Fibroblast of mammary gland (primary cell): Measurements from ENCODE around the gene OR10G8.

ENCODE experiments used
- DNase-seq: peaks from one replicate; pipeline ENCODE4 v3.0.0-alpha.2; 2010; ENCODE audit warnings: low read depth
- H3K4me3 ChIP-seq: 2 replicates; pipeline ENCODE4 v1.5.1; 2011; ENCODE audit warnings: low read depth, mild to moderate bottlenecking, low read length, moderate library complexity; ENCODE audit not compliant: control insufficient read depth
- TF ChIP-seq, protein P1 (sequence below): conservative IDR thresholded peaks from 2 replicates; pipeline ENCODE4 v1.5.1; 2011; ENCODE audit warnings: low read depth, low read length, inconsistent platforms; ENCODE audit not compliant: control insufficient read depth, insufficient read depth

The OR10G8 gene

DNA sequence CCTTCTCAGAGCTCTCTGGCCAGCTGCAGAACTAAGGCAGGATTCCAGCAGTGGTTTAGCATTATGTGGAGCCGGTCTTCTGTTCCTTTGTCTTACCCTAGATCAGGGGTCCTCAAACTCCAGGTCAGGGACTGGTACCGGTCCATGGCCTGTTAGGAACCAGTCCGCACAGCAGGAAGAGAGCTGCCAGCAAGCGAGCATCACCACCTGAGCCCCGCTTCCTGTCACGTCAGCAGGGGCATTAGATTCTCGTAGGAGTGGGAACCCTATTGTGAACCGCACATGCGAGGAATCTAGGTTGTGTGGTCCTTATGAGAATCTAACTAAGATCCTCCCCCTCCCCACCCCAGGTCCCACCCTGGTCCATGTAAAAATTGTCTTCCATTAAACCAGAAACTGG lies 13.0 kb downstream of the OR10G8 start:
- no peak overlapping the region for H3K4me3 ChIP-seq
- no peak for DNase-seq
- TF ChIP-seq, protein P1, sequence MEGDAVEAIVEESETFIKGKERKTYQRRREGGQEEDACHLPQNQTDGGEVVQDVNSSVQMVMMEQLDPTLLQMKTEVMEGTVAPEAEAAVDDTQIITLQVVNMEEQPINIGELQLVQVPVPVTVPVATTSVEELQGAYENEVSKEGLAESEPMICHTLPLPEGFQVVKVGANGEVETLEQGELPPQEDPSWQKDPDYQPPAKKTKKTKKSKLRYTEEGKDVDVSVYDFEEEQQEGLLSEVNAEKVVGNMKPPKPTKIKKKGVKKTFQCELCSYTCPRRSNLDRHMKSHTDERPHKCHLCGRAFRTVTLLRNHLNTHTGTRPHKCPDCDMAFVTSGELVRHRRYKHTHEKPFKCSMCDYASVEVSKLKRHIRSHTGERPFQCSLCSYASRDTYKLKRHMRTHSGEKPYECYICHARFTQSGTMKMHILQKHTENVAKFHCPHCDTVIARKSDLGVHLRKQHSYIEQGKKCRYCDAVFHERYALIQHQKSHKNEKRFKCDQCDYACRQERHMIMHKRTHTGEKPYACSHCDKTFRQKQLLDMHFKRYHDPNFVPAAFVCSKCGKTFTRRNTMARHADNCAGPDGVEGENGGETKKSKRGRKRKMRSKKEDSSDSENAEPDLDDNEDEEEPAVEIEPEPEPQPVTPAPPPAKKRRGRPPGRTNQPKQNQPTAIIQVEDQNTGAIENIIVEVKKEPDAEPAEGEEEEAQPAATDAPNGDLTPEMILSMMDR = no peak

DNA sequence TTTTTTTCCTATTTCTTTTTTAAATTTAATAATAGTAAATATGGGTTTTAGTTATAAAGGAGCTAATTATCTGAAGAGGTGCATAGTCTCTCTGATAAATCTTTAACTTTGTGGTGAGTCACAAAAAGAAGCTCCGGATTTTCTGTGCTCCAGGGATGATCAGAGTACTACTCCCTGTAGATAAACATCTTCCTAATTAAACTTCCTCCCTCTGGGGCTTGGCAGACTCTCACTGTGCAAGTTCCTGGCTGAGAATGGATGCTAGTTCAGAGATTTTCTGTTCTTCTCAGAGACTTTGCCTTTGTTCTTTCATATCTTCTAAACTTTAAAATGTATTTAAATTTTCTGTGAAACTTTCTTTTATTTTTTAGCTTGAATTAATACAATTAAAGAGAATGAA lies 14.7 kb downstream of the OR10G8 start, which contains the start of gene OR10G7:
Gene OR10G7, minus strand, starts transcription at position 72 of the 400 bp plus-strand sequence. CDS start 2,324 bp downstream, outside the sequence.
- no peak for DNase-seq
- TF ChIP-seq, protein P1 = no peak
- no peak within 1 kb of the TSS for H3K4me3 ChIP-seq

DNA sequence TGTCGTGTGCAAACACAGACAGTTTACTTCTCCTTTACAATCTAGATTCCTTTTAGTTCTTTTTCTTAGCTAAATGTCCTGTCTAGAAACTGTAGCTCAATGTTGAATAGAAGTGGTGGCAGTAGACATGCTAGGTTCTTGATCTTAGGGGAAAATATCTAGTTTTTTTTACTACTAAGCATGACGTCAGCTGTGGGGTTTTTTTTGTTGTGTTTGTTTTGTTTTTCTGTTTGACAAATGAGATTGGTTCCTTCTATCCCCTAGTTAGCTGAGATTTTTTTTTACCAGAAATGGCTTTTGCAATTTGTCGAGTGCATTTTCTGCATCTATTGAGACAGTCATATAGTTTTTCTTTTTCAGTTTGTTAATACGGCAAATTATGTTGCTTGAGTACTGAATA lies 16.8 kb downstream of the OR10G8 start:
- H3K4me3 ChIP-seq = no peak overlapping the region
- TF ChIP-seq, protein P1 = no peak
- no peak for DNase-seq

DNA sequence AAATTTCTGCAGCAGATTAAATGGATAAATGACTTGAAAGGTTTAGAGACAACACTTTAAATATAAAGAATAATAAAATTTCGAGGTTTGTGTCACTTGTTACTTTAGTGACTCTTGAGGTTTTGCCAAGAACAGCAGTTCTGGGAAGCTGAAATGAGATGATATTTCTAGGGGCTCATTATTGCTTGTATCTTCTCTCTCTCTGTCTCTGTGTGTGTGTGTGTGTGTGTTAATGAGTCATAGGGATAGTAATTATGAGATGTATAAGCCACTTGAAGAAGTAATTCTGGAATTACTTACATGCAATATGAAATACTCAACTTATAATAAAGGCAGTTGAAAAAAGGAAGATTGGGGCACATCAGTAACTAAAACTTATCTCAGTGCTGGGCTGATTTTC lies 24.1 kb downstream of the OR10G8 start:
- TF ChIP-seq, protein P1 = no peak
- DNase-seq = no peak
- H3K4me3 ChIP-seq = no peak overlapping the region

DNA sequence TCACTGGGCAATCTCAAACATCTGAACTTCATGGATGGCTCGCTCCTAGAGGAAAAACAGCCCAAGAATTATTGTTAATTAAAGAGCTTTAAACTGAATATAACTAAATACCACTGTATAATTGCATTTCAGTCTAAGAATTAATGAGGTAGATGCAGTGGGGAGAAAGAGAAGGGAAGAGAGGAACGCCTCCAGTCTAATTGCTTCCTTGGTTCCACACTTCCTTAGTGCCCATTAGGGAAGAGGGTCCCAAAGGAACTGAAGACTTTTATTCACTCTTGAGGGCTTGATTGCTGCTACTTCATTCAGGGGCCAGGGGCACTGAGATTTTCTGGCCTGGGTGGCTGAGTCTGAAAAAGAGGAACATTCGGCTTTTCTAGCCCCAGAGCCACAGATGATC lies 26.4 kb downstream of the OR10G8 start:
- DNase-seq = no peak
- TF ChIP-seq, protein P1 = no peak
- no peak overlapping the region for H3K4me3 ChIP-seq

DNA sequence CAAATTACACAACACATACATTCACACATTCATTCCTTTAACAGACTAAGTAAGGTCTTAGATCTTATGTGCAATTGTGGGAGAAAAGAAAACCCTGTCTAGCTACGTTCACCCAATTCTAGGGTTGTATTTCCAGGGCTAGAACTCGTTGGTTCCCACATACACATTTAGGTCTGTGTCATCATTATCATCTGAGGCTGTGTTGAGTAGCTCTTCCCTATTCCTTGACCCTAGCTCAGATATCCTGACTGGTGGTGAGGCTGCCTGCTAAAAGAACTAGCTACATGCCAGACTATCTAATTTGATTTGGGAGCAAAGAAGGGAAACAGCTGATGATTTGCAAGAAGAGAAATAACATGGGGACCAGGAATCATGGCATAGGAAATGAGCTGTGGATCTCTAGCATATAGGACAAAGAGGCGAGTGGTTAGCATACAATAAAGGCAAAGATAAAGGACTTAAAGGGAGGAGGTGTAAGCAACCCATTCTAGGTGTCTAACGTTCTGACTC lies 42.1 kb downstream of the OR10G8 start:
- TF ChIP-seq, protein P1 = no peak
- no peak overlapping the region for H3K4me3 ChIP-seq
- DNase-seq = no peak
